ENCODE results near the gene THAP6.
A peak's percentile ranks its signal among the peaks of the same experiment; 100 is the strongest.
"Not testable (repeated sequence)": the region's sequence is repeated elsewhere in the genome, so short reads cannot be mapped to it uniquely, and the experiment has no call there.

THAP6 gene

GRCh38 chr4:75514131-75514948 lies at the start of gene THAP6, which contains the start of gene RCHY1:
THAP6 (plus strand) TSS chr4:75514473; CDS start chr4:75515453, 980 bp downstream.
RCHY1 (minus strand) TSS chr4:75514403; CDS start chr4:75514286, 117 bp downstream.
- DNase-seq = peak; percentile 99

GRCh38 chr4:75469896-75470295 lies 44.4 kb upstream of the THAP6 start:
- DNase-seq = no peak

- no peak for DNase-seq
Observed at GRCh38 chr4:75470738-75471137, 43.5 kb upstream of the THAP6 start.

GRCh38 chr4:75477201-75477600 lies 37.1 kb upstream of the THAP6 start:
- DNase-seq = no peak

GRCh38 chr4:75484190-75484589 lies 30.1 kb upstream of the THAP6 start:
- no peak for DNase-seq

GRCh38 chr4:75490155-75490554 lies 24.1 kb upstream of the THAP6 start:
- no peak for DNase-seq

GRCh38 chr4:75494563-75494962 lies 19.7 kb upstream of the THAP6 start:
- DNase-seq = no peak

- DNase-seq = no peak
Observed at GRCh38 chr4:75495476-75495875, 18.8 kb upstream of the THAP6 start.

- DNase-seq = no peak
Observed at GRCh38 chr4:75496406-75496805, 17.9 kb upstream of the THAP6 start.

GRCh38 chr4:75497133-75497532 lies 17.1 kb upstream of the THAP6 start:
- no peak for DNase-seq

GRCh38 chr4:75498041-75498440 lies 16.2 kb upstream of the THAP6 start:
- no peak for DNase-seq

- DNase-seq = no peak
Observed at GRCh38 chr4:75499900-75500299, 14.4 kb upstream of the THAP6 start.

GRCh38 chr4:75502671-75503070 lies 11.6 kb upstream of the THAP6 start:
- no peak for DNase-seq

GRCh38 chr4:75505630-75506029 lies 8.6 kb upstream of the THAP6 start:
- no peak for DNase-seq

- not testable (repeated sequence) for DNase-seq
Observed at GRCh38 chr4:75509592-75509991, 4.7 kb upstream of the THAP6 start.

GRCh38 chr4:75511841-75512240 lies 2.4 kb upstream of the THAP6 start:
- no peak for DNase-seq

GRCh38 chr4:75512386-75513211 lies 1.7 kb upstream of the THAP6 start:
- peak; percentile 70 for DNase-seq

- DNase-seq = no peak
Observed at GRCh38 chr4:75513526-75514130, 645 bp upstream of the THAP6 start.

GRCh38 chr4:75514949-75515612 lies 808 bp downstream of the THAP6 start:
- no peak for DNase-seq

GRCh38 chr4:75516144-75516543 lies 1.9 kb downstream of the THAP6 start:
- no peak for DNase-seq

- DNase-seq = not testable (repeated sequence)
Observed at GRCh38 chr4:75519452-75519851, 5.2 kb downstream of the THAP6 start.

- no peak for DNase-seq
Observed at GRCh38 chr4:75525086-75525485, 10.8 kb downstream of the THAP6 start.

GRCh38 chr4:75525910-75526309 lies 11.6 kb downstream of the THAP6 start:
- DNase-seq = peak; percentile 84
